ENCODE data around the gene ANKIB1.

ANKIB1 gene

GRCh38 chr7:92427193-92427592 lies 181.4 kb downstream of the ANKIB1 start:
- Histone ChIP-seq H3F3A (ENCODE audit: control insufficient read depth, insufficient read depth) (no peaks in the 10 kb centered on the region), H3K4me2 (ENCODE audit: low read length) (no peak overlapping the region), H3K9me2 (replicated peaks; ENCODE audit: control insufficient read depth, low read length) (no peaks in the 10 kb centered on the region), H3K4me3 (ENCODE audit: low read length) (no peak overlapping the region), H3K27me3 (ENCODE audit: control insufficient read depth, low read length) (0 out of 2 replicates have a peak, but pooled peaks cover 3% of the 10 kb centered on the region), H3K27ac (ENCODE audit: low read depth, low read length) (no peak overlapping the region), H3K36me3 (ENCODE audit: control insufficient read depth, low read length) (no peaks in the 10 kb centered on the region), H4K20me1 (ENCODE audit: control insufficient read depth, insufficient read depth, low read depth, low read length) (no peaks in the 10 kb centered on the region), H3K79me2 (ENCODE audit: control insufficient read depth, low read length) (no peaks in the 10 kb centered on the region), H3K9me3 (ENCODE audit: control insufficient read depth, insufficient read depth, low read length) (no peaks in the 10 kb centered on the region), H3K4me1 (ENCODE audit: control insufficient read depth, low read length) (peaks cover 16% of the 10 kb centered on the region)
- no peak for TF ChIP-seq CTCF (IDR thresholded peaks at IDR 0.05; ENCODE audit: low read depth, low read length, poor library complexity, severe bottlenecking)

GRCh38 chr7:92432299-92432946 lies 186.6 kb downstream of the ANKIB1 start:
- no peaks in the 10 kb centered on the region for H3K9me2 ChIP-seq (replicated peaks; ENCODE audit: control insufficient read depth, low read length)
- TF ChIP-seq EZH2phosphoT487 (IDR thresholded peaks at IDR 0.05; ENCODE audit: borderline replicate concordance, low read length) (no peak), CTCF (IDR thresholded peaks at IDR 0.05; ENCODE audit: low read depth, low read length, poor library complexity, severe bottlenecking) (no peak)
- H3K4me3 ChIP-seq (ENCODE audit: low read length): no peak overlapping the region
- H3K4me2 ChIP-seq (ENCODE audit: low read length): no peak overlapping the region
- H3K79me2 ChIP-seq (ENCODE audit: control insufficient read depth, low read length): no peaks in the 10 kb centered on the region
- H3K4me1 ChIP-seq (ENCODE audit: control insufficient read depth, low read length): no peaks in the 10 kb centered on the region
- H4K20me1 ChIP-seq (ENCODE audit: control insufficient read depth, insufficient read depth, low read depth, low read length): no peaks in the 10 kb centered on the region
- no peak overlapping the region for H3K27ac ChIP-seq (ENCODE audit: low read depth, low read length)
- H3F3A ChIP-seq (ENCODE audit: control insufficient read depth, insufficient read depth): no peaks in the 10 kb centered on the region
- H3K36me3 ChIP-seq (ENCODE audit: control insufficient read depth, low read length): no peaks in the 10 kb centered on the region
- no peaks in the 10 kb centered on the region for H3K27me3 ChIP-seq (ENCODE audit: control insufficient read depth, low read length)
- no peaks in the 10 kb centered on the region for H3K9me3 ChIP-seq (ENCODE audit: control insufficient read depth, insufficient read depth, low read length)

- no peaks in the 10 kb centered on the region for H4K20me1 ChIP-seq (ENCODE audit: control insufficient read depth, insufficient read depth, low read depth, low read length)
- H3K79me2 ChIP-seq (ENCODE audit: control insufficient read depth, low read length): no peaks in the 10 kb centered on the region
- no peaks in the 10 kb centered on the region for H3K27me3 ChIP-seq (ENCODE audit: control insufficient read depth, low read length)
- no peaks in the 10 kb centered on the region for H3K4me1 ChIP-seq (ENCODE audit: control insufficient read depth, low read length)
- H3K27ac ChIP-seq (ENCODE audit: low read depth, low read length): no peak overlapping the region
- TF ChIP-seq EZH2phosphoT487 (IDR thresholded peaks at IDR 0.05; ENCODE audit: borderline replicate concordance, low read length) (no peak), CTCF (IDR thresholded peaks at IDR 0.05; ENCODE audit: low read depth, low read length, poor library complexity, severe bottlenecking) (no peak)
- no peak overlapping the region for H3K4me2 ChIP-seq (ENCODE audit: low read length)
- no peaks in the 10 kb centered on the region for H3F3A ChIP-seq (ENCODE audit: control insufficient read depth, insufficient read depth)
- H3K9me3 ChIP-seq (ENCODE audit: control insufficient read depth, insufficient read depth, low read length): no peaks in the 10 kb centered on the region
- no peaks in the 10 kb centered on the region for H3K36me3 ChIP-seq (ENCODE audit: control insufficient read depth, low read length)
- no peaks in the 10 kb centered on the region for H3K9me2 ChIP-seq (replicated peaks; ENCODE audit: control insufficient read depth, low read length)
- H3K4me3 ChIP-seq (ENCODE audit: low read length): no peak overlapping the region
Measured at GRCh38 chr7:92433019-92433418, 187.2 kb downstream of the ANKIB1 start.

All from DOHH2 (cell line).